Lower lobe of right lung (tissue), 2 donors: ENCODE results near the gene CASP9. TPM values are rescaled to one million over a fixed set of nuclear protein-coding genes. Genes with fewer than 3 reads are reported as not detected.

Source experiments
- ATAC-seq, 2 donors: fragments of 200-7000 bp; cut with Tn5 transposase; one replicate each; pipeline ENCODE4 v1.9.1; 2020 to 2022; ENCODE audit warnings: mild to moderate bottlenecking in 2 of 2, moderate library complexity in 2 of 2
- DNase-seq: peaks from one replicate; pipeline ENCODE4 v3.0.0-alpha.2; 2020
- H3K27ac ChIP-seq: fragments of 200-600 bp; one replicate; pipeline ENCODE4 v1.8.0; 2022
- H3K27me3 ChIP-seq: fragments of 200-600 bp; one replicate; pipeline ENCODE4 v1.8.0; 2022; ENCODE audit warnings: low read depth
- H3K36me3 ChIP-seq: fragments of 200-600 bp; one replicate; pipeline ENCODE4 v1.8.0; 2022; ENCODE audit warnings: mild to moderate bottlenecking
- H3K4me1 ChIP-seq: fragments of 200-600 bp; one replicate; pipeline ENCODE4 v1.8.0; 2022
- H3K4me3 ChIP-seq: fragments of 200-600 bp; one replicate; pipeline ENCODE4 v1.8.0; 2022; ENCODE audit warnings: mild to moderate bottlenecking
- H3K9me3 ChIP-seq: fragments of 200-600 bp; one replicate; pipeline ENCODE4 v1.8.0; 2022
- CTCF ChIP-seq: fragments of 200-600 bp; IDR thresholded peaks from one replicate; pipeline ENCODE4 v1.8.0; 2022; ENCODE audit warnings: antibody characterized with exemption, mild to moderate bottlenecking
- intact Hi-C: fragments of 100-400 bp; cut with DNase I; formaldehyde crosslinking; loops from one replicate; pipeline ENCODE4 v1.11.0; 2022
- total RNA-seq: library from RNA; stranded (reverse); fragmentation: NEBNext Ultra II Directional; extraction: Animal tissue kit (Norgen Biotek cat#: 25700); gene quantifications from one replicate; pipeline ENCODE4 v1.2.1, GENCODE V29; 2021
- donor health status: DM: no; HTN: yes; CAD: no; lungs with severe emphysema.

The CASP9 gene
- total RNA-seq, 1 donor from 2014 or later: 16.4 TPM

DNA sequence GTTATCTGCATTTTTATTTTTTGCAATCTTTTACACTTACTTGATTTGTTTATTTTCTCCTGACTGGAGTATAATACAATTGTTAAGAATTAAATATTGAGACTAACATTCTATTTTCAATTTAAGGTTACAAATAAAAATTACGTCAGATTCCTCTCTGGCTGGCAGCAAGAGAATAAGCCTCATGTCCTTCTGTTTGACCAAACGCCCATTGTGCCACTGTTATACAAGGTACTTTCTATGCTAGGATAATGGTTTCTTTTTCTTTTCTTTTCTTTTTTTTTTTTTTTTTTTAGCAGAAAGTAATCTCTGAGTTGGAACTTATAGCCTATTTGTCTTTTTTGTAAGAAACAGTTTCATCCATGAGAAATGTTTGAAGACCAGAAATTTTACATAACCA, 22.6 kb upstream of the CASP9 start:
- intact Hi-C loops: no loop called here
- ATAC-seq (no peak), DNase-seq (no peak)
- Histone ChIP-seq H3K9me3 (no peaks in the 10 kb centered on the region), H3K4me3 (no peak overlapping the region), H3K4me1 (no peaks in the 10 kb centered on the region), H3K36me3 (peaks cover 86% of the 10 kb centered on the region), H3K27ac (no peak overlapping the region), H3K27me3 (no peaks in the 10 kb centered on the region)
- no peak for TF ChIP-seq CTCF

- TF ChIP-seq CTCF: no peak
- no peak overlapping the region for H3K4me3 ChIP-seq
- H3K27me3 ChIP-seq: no peaks in the 10 kb centered on the region
- no peaks in the 10 kb centered on the region for H3K4me1 ChIP-seq
- peaks cover 95% of the 10 kb centered on the region for H3K36me3 ChIP-seq
- intact Hi-C loops: no loop called here
- no peak for DNase-seq
- H3K27ac ChIP-seq: no peak overlapping the region
- H3K9me3 ChIP-seq: no peaks in the 10 kb centered on the region
- ATAC-seq: no peak
These were observed 19.9 kb upstream of the CASP9 start for GRCh38 chr1:15543589-15544568.

DNA sequence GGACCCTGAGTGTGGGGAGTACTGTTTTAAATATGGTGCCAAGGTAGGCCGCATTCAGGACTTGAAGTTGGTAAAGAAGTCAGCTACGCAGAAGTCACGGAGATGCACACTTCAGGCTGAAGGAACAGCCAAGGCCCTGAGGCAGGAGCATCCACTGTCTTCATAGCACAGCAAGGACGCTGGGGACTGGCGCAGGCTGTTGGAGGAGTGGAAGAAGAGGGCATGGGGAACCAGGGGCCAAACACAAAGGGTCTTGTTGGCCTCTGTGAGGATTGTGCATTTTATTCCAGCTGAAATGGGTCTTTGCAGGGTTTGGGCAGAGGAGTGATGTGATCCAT, 19.2 kb upstream of the CASP9 start:
- Histone ChIP-seq H3K27me3 (no peaks in the 10 kb centered on the region), H3K9me3 (no peaks in the 10 kb centered on the region), H3K4me3 (no peak overlapping the region), H3K36me3 (peaks cover 95% of the 10 kb centered on the region), H3K4me1 (no peaks in the 10 kb centered on the region), H3K27ac (no peak overlapping the region)
- TF ChIP-seq CTCF: no peak
- intact Hi-C loops: no loop called here
- ATAC-seq (no peak), DNase-seq (no peak)

- intact Hi-C loops: no loop called here
- Histone ChIP-seq H3K27ac (no peak overlapping the region), H3K4me3 (no peak overlapping the region), H3K27me3 (no peaks in the 10 kb centered on the region), H3K9me3 (no peaks in the 10 kb centered on the region), H3K4me1 (no peaks in the 10 kb centered on the region), H3K36me3 (peaks cover 95% of the 10 kb centered on the region)
- TF ChIP-seq CTCF: no peak
- no peak for ATAC-seq
- DNase-seq: no peak
These were observed 18.6 kb upstream of the CASP9 start for GRCh38 chr1:15542388-15543250.

GRCh38 chr1:15541231-15541792, 17.3 kb upstream of the CASP9 start:
- H3K27ac ChIP-seq: no peak overlapping the region
- no peak for DNase-seq
- no peak for TF ChIP-seq CTCF
- H3K9me3 ChIP-seq: no peaks in the 10 kb centered on the region
- no peak for ATAC-seq
- intact Hi-C loops: no loop called here
- no peaks in the 10 kb centered on the region for H3K27me3 ChIP-seq
- H3K4me3 ChIP-seq: no peak overlapping the region
- peaks cover 95% of the 10 kb centered on the region for H3K36me3 ChIP-seq
- no peaks in the 10 kb centered on the region for H3K4me1 ChIP-seq
